ENCODE measurements around the gene TFR2.
"Not testable (repeated sequence)": the region's sequence is repeated elsewhere in the genome, so short reads cannot be mapped to it uniquely, and the experiment has no call there.

TFR2 gene

DNA sequence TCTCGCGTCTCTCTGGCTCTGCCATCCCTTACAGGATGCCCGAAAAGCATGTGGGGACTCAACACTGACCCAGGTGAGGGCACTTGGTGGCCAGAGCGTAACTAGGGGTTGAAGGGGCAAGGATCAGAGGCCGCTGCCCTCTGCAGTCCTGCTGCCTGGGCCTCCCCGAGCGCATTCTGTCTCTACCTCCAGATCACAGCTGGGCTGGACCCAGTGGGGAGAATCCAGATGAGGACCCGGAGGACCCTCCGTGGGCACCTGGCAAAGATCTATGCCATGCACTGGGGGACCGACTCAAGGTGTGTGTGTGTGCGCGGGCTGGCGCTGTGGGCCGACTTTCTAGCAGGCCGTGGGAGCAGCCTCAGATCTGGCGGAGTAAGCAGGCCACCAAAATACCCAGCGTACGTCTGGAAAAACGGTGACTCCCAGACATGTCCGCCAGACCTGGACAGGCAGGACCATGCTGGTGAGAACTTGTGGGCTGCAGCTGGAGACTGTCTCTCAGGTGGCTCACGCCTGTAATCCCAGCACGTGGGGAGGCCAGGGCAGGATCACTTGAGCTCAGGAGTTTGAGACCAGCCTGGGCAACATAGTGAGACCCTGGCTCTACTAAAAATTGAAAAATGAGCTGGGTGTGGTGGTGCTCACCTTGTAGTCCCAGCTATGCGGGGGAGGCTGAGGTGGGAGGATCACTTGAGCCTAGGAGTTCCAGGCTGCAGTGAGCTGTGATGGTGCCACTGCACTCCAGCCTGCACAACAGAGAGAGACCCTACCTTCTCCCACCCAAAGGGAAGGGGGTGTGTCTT lies 35.4 kb upstream of the TFR2 start:
- H3K4me1 ChIP-seq (ENCODE audit: insufficient read depth, low read length), result peaks cover 3% of the 10 kb centered on the region; the same call in 1 of the 2 replicates
- H3K9me3 ChIP-seq (ENCODE audit: insufficient read depth, low read depth, low read length), result no peaks in the 10 kb centered on the region
- H3K4me3 ChIP-seq (ENCODE audit: low read length), result peak overlapping the region; percentile 68; the same call in 1 of the 2 replicates
- H3K27me3 ChIP-seq (ENCODE audit: insufficient read depth, low read length), result peaks cover 13% of the 10 kb centered on the region
- peaks cover 51% of the 10 kb centered on the region for H3K36me3 ChIP-seq (ENCODE audit: insufficient read depth, low read depth, low read length)
- H3K27ac ChIP-seq (ENCODE audit: low read length), result no peak overlapping the region
- H3K9ac ChIP-seq (ENCODE audit: low read depth, low read length), result peak overlapping the region; percentile 45; the same call in 1 of the 2 replicates

DNA sequence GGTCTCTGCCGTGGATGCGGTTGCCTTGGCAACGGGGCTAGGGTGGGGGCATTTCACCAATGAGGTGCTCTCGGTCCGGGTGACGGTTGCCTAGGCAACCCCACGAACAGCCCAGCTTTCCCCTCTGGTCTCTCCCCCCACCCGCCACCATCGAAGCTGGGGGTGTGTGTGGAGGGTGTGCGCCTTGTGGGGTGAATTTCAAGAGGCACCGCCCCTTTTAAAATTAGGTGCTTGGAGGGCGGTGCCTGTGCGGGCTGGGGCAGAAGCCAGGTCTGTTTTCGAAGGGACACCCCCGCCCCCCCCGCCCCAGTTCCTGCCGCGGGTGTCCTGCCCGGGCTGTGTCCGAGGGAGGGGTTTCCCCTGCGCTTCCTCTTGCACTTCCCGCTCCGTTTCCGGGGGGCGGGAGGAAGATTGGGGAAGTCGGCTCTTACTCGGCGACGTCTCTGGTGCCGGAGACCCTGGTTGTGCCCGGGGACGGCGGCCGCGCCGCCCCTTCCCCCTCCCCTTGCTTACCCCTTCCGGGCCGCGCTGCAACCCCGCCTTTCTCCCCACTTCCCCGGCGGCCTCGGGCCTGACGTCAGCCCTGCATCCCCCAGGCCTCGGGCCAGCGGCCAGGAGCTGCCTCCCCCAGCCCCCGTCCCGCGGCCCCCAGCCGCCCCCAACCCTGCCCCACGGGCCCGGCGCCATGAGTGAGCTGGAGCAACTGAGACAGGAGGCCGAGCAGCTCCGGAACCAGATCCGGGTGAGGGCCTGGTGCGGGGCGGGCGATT lies 34.4 kb upstream of the TFR2 start:
- Histone ChIP-seq H3K27ac (ENCODE audit: low read length) (no peak overlapping the region), H3K4me3 (ENCODE audit: low read length) (peak overlapping the region; percentile 68; the same call in 1 of the 2 replicates), H3K9ac (ENCODE audit: low read depth, low read length) (peak overlapping the region; percentile 45; the same call in 1 of the 2 replicates), H3K9me3 (ENCODE audit: insufficient read depth, low read depth, low read length) (no peaks in the 10 kb centered on the region), H3K4me1 (ENCODE audit: insufficient read depth, low read length) (peaks cover 3% of the 10 kb centered on the region; the same call in 1 of the 2 replicates), H3K36me3 (ENCODE audit: insufficient read depth, low read depth, low read length) (peaks cover 42% of the 10 kb centered on the region), H3K27me3 (ENCODE audit: insufficient read depth, low read length) (peaks cover 19% of the 10 kb centered on the region)

DNA sequence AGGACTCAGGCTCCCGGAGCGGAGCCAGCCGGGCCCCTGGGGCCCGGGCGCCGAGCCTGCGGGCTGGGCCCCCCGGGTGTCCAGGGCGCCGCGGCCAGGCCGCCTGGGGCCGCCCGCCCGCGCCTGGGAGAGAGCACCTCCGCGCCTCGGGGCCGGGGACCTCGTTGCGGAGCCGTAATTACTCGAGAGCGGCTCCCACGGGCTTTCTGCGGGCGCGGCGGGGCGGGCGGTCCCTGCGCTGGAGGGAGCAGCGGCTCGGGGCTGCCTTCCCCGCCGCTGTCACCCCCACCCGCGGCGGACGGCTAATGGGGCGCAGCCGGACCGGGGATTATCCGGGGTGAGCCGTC lies 33.7 kb upstream of the TFR2 start:
- H3K9ac ChIP-seq (ENCODE audit: low read depth, low read length), result no peak overlapping the region
- H3K9me3 ChIP-seq (ENCODE audit: insufficient read depth, low read depth, low read length), result no peaks in the 10 kb centered on the region
- H3K4me3 ChIP-seq (ENCODE audit: low read length), result peak overlapping the region; percentile 77; the same call in 1 of the 2 replicates
- no peak overlapping the region for H3K27ac ChIP-seq (ENCODE audit: low read length)
- H3K36me3 ChIP-seq (ENCODE audit: insufficient read depth, low read depth, low read length), result peaks cover 35% of the 10 kb centered on the region
- H3K4me1 ChIP-seq (ENCODE audit: insufficient read depth, low read length), result peaks cover 3% of the 10 kb centered on the region; the same call in 1 of the 2 replicates
- H3K27me3 ChIP-seq (ENCODE audit: insufficient read depth, low read length), result peaks cover 19% of the 10 kb centered on the region

DNA sequence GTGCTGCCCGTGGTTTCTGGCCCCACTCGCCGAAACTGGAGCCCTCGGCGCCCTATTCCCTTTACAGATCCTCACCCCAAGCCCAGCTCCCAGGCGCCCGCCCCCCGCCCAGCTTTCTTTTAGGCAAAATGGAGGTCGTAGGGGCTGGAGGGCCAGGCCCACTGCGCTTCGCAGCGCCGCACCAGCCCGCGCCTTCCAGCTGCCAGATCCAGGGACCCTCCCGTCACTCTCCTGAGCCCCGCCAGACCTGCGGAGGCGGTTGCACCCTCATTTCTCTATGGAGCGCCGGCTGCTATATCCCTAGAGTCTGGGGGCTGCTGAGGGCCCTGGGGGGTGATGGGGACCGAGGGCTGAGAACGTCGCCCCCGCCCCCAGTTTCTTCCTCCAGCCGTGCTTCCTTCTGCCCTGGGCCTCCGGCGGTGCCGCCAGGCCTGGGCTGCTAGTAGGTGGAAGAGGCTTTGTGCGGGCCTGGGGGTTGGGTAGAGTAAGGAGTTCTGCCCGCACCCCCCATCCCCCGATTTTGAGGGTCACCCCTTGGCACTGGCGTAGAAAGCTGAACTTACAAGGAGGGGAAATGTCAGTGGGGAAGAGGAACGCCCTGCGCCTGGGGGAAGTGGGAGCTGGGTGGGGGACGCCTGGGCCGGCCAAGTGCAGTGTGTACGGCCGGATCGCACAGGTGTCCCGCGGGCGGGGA lies 33.2 kb upstream of the TFR2 start:
- Histone ChIP-seq H3K9ac (ENCODE audit: low read depth, low read length) (peak overlapping the region; percentile 80; the same call in 1 of the 2 replicates), H3K27ac (ENCODE audit: low read length) (no peak overlapping the region), H3K4me1 (ENCODE audit: insufficient read depth, low read length) (peaks cover 3% of the 10 kb centered on the region; the same call in 1 of the 2 replicates), H3K36me3 (ENCODE audit: insufficient read depth, low read depth, low read length) (peaks cover 30% of the 10 kb centered on the region), H3K4me3 (ENCODE audit: low read length) (peak overlapping the region; percentile 77), H3K27me3 (ENCODE audit: insufficient read depth, low read length) (peaks cover 19% of the 10 kb centered on the region), H3K9me3 (ENCODE audit: insufficient read depth, low read depth, low read length) (no peaks in the 10 kb centered on the region)

DNA sequence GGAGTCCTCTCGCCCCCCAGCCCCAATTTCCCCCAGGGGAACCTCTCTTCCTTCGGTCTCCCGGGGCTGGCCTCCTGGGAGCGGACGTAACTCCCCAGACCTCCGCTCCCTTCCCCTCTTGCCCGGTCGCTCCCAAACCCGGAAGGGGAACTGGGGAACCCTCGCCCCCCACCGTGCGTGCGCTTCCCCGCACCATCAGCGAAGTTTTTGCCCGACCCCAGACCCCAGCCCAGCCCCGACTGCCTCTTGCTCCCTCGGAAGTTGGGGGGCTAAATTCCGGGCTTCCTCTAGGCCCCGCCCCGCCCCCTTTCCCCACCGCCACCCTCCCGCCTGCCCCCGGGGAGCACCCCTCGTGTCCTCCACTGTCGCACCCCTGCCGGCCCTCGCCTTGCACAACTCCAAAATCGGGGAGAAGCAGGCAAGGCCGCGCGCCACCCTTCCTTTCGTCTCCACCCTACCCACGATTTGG lies 32.6 kb upstream of the TFR2 start:
- Histone ChIP-seq H3K27ac (ENCODE audit: low read length) (no peak overlapping the region), H3K36me3 (ENCODE audit: insufficient read depth, low read depth, low read length) (peaks cover 24% of the 10 kb centered on the region), H3K4me3 (ENCODE audit: low read length) (peak overlapping the region; percentile 77), H3K4me1 (ENCODE audit: insufficient read depth, low read length) (peaks cover 3% of the 10 kb centered on the region; the same call in 1 of the 2 replicates), H3K27me3 (ENCODE audit: insufficient read depth, low read length) (peaks cover 19% of the 10 kb centered on the region), H3K9ac (ENCODE audit: low read depth, low read length) (peak overlapping the region; percentile 80), H3K9me3 (ENCODE audit: insufficient read depth, low read depth, low read length) (no peaks in the 10 kb centered on the region)

DNA sequence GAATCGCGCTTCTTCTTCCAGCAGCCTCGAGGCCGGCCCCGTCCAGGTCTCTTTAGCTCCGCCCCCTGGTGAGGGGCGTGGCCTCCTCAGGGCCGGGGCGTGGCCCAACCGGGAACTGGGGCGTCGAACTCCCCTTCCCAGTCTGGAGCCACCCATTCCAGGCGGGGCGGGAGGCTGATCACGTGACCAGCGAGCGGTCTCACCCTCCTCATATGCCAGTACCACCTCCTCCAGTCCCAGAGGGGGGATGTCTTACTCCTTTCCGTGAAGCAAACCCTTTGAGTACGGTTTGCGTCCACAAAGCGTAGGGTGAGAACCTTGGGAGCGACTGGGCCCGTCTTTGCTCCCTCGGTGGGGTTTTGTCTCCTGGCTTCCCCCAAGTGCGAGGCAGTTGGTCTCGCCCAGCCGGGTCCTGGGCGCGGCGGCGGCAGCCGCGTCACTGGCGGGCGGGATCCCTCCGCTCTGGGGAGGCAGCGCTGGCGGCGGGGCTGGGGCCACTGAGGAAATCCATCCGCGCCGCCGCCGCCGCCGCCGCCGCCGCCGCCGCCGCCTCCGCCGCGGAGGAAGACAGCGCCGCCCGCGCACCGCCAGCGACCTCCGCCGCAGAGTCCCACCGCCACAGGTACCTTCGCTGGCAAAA lies 32.1 kb upstream of the TFR2 start, which contains the start of gene GNB2:
Gene GNB2, plus strand, starts transcription at position 439 of the 640 bp plus-strand sequence. CDS start 2,526 bp downstream, outside the sequence.
- peak within 1 kb of the TSS; percentile 98 for H3K9ac ChIP-seq (ENCODE audit: low read depth, low read length)
- peaks cover 21% of the 10 kb centered on the region for H3K36me3 ChIP-seq (ENCODE audit: insufficient read depth, low read depth, low read length)
- peaks cover 19% of the 10 kb centered on the region for H3K27me3 ChIP-seq (ENCODE audit: insufficient read depth, low read length)
- peak within 1 kb of the TSS; percentile 80 for H3K27ac ChIP-seq (ENCODE audit: low read length)
- H3K4me3 ChIP-seq (ENCODE audit: low read length), result peak within 1 kb of the TSS; percentile 77
- H3K4me1 ChIP-seq (ENCODE audit: insufficient read depth, low read length), result peaks cover 3% of the 10 kb centered on the region; the same call in 1 of the 2 replicates
- H3K9me3 ChIP-seq (ENCODE audit: insufficient read depth, low read depth, low read length), result no peaks in the 10 kb centered on the region

DNA sequence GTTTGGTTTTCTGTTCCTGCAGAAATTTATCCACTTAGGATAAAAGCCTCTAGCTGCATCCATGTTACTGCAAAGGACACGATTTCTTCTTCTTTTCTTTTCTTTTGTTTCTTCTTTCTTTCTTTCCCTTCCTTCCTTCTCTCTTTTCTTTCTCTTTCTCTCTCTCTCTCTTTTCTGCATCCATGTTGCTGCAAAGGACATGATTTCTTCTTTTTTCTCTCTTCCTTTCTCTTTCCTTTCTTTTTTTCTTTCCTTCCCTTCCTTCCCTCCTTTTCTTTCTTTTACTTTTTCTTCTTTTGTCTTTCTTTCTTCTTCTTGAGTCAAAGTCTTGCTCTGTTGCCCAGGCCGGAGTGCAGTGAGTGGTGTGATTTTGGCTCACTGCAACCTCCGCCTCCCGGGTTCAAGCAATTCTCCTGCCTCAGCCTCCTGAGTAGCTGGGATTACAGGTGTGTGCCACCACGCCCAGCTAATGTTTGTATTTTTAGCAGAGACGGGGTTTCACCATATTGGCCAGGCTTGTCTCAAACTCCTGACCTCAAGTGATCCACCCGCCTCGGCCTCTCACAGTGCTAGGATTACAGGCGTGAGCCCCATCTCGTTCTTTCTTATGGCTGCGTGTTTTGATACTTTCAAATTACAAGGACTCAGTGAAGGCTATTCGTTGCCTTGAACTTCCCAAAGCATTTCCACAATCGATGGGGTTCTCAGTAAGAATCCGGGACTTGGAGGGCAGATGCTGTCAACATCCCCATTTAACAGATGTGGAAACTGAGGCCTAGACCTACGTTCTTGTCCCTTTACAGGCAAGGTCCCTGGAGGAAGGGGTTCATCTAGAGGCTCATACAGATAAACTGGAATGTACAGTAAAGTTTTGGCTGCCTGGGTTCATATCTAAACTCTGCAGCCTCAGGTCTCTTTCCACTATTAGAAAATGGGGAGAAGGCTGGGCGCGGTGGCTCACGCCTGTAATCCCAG lies 30.3 kb upstream of the TFR2 start:
- Histone ChIP-seq H3K36me3 (ENCODE audit: insufficient read depth, low read depth, low read length) (peaks cover 3% of the 10 kb centered on the region; the same call in 1 of the 2 replicates), H3K27me3 (ENCODE audit: insufficient read depth, low read length) (peaks cover 19% of the 10 kb centered on the region), H3K9me3 (ENCODE audit: insufficient read depth, low read depth, low read length) (no peaks in the 10 kb centered on the region), H3K4me1 (ENCODE audit: insufficient read depth, low read length) (peaks cover 3% of the 10 kb centered on the region; the same call in 1 of the 2 replicates), H3K27ac (ENCODE audit: low read length) (no peak overlapping the region), H3K4me3 (ENCODE audit: low read length) (no peak overlapping the region), H3K9ac (ENCODE audit: low read depth, low read length) (no peak overlapping the region)

DNA sequence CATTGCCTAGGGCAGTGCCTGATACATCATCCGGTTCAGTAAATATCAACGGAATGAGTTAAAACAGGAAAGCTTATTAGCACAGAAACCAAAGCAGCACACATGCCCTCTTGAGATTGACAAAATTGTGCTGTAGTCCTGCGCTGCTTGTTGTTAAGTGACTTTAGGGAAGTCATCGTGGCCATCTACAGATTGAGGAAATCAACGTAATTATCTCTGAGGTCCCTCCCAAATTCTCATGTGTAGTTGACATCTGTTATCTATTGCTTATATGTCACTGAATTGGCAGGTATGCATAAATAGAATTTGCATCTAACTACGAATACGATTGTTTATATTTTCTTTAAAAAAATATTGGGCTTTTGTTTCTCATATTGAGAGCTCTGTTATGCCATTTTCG lies 28.7 kb upstream of the TFR2 start:
- no peak overlapping the region for H3K27ac ChIP-seq (ENCODE audit: low read length)
- no peaks in the 10 kb centered on the region for H3K4me1 ChIP-seq (ENCODE audit: insufficient read depth, low read length)
- peaks cover 25% of the 10 kb centered on the region for H3K27me3 ChIP-seq (ENCODE audit: insufficient read depth, low read length)
- no peaks in the 10 kb centered on the region for H3K9me3 ChIP-seq (ENCODE audit: insufficient read depth, low read depth, low read length)
- H3K9ac ChIP-seq (ENCODE audit: low read depth, low read length), result no peak overlapping the region
- H3K36me3 ChIP-seq (ENCODE audit: insufficient read depth, low read depth, low read length), result no peaks in the 10 kb centered on the region
- no peak overlapping the region for H3K4me3 ChIP-seq (ENCODE audit: low read length)

DNA sequence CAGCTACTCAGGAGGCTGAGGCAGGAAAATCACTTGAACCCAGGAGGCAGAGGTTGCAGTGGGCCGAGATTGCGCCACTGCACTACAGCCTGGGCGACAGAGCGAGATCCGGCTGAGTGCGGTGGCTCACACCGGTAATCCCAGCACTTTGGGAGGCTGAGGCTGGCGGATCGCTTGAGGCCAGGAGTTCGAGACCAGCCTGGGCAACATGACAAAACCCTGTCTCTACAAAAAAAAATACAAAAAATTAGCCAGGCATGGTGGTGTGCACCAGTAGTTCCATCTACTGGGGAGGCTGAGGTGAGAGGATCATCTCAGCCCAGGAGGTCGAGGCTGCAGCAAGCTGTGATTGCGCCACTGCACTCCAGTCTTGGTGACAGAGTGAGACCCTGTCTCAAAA lies 27.8 kb upstream of the TFR2 start:
- H3K9ac ChIP-seq (ENCODE audit: low read depth, low read length); H3K4me3 ChIP-seq (ENCODE audit: low read length); H3K9me3 ChIP-seq (ENCODE audit: insufficient read depth, low read depth, low read length); H3K4me1 ChIP-seq (ENCODE audit: insufficient read depth, low read length); H3K36me3 ChIP-seq (ENCODE audit: insufficient read depth, low read depth, low read length); H3K27ac ChIP-seq (ENCODE audit: low read length): not testable (repeated sequence)
- peaks cover 25% of the 10 kb centered on the region for H3K27me3 ChIP-seq (ENCODE audit: insufficient read depth, low read length)

DNA sequence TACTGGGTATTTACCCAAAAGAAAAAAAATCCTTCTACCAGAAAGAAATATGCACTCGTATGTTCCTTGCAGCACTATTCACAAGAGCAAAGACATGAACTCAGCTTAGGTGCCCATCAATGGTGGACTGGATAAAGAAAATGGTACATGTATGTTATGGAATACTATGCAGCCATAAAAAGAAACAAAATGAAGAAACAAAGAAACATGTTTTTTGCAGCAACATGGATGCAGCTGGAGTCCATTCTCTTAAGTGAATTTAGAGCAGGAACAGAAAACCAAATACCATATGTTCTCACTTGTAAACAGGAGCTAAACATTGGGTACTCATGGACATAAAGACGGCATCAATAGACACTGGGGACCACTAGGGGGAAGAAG lies 26.7 kb upstream of the TFR2 start:
- no peaks in the 10 kb centered on the region for H3K9me3 ChIP-seq (ENCODE audit: insufficient read depth, low read depth, low read length)
- H3K4me3 ChIP-seq (ENCODE audit: low read length), result no peak overlapping the region
- peaks cover 25% of the 10 kb centered on the region for H3K27me3 ChIP-seq (ENCODE audit: insufficient read depth, low read length)

More for the DNA sequence above, 26.7 kb upstream of the TFR2 start:
- no peaks in the 10 kb centered on the region for H3K36me3 ChIP-seq (ENCODE audit: insufficient read depth, low read depth, low read length)
- H3K9ac ChIP-seq (ENCODE audit: low read depth, low read length), result no peak overlapping the region
- no peaks in the 10 kb centered on the region for H3K4me1 ChIP-seq (ENCODE audit: insufficient read depth, low read length)
- H3K27ac ChIP-seq (ENCODE audit: low read length), result no peak overlapping the region

Measured in iPS-20b (cell line).